ENCODE results near the gene CAMSAP2.

- TF ChIP-seq CTCF (IDR thresholded peaks at IDR 0.05; ENCODE audit: insufficient read depth, low read depth, low read length) = no peak
- no peak for TF ChIP-seq EZH2 (IDR thresholded peaks at IDR 0.05; ENCODE audit: insufficient read depth, low read length)
Observed at GRCh38 chr1:200724064-200724463, 14.6 kb upstream of the CAMSAP2 start.
